Thymus (tissue), 11 donors: ENCODE measurements around the gene VWA5B2. TPM values are rescaled to one million over a fixed set of nuclear protein-coding genes. Genes with fewer than 3 reads are reported as not detected.

Experiments used
- DNase-seq, 9 donors: peaks; one replicate each; pipeline ENCODE4 v3.0.0-alpha.2; 2013; ENCODE audit warnings: low spot score in 9 of 9, low read depth in 6 of 9, missing footprints in 1 of 9
- H3K27ac ChIP-seq, 2 donors: one replicate each; pipeline ENCODE4 v1.5.1; 2013; ENCODE audit warnings: control low read depth in 1 of 2, low read depth in 1 of 2, low read length in 1 of 2, mild to moderate bottlenecking in 1 of 2, moderate library complexity in 1 of 2
- H3K27me3 ChIP-seq, 2 donors: one replicate each; pipeline ENCODE4 v1.5.1; 2013; ENCODE audit warnings: low read length in 1 of 2; ENCODE audit not compliant: control insufficient read depth in 2 of 2, insufficient read depth in 1 of 2
- H3K36me3 ChIP-seq, 2 donors: one replicate each; pipeline ENCODE4 v1.5.1; 2013; ENCODE audit warnings: low read length in 1 of 2, mild to moderate bottlenecking in 1 of 2, moderate library complexity in 1 of 2; ENCODE audit not compliant: control insufficient read depth in 2 of 2, insufficient read depth in 2 of 2
- H3K4me1 ChIP-seq, 2 donors: one replicate each; pipeline ENCODE4 v1.5.1; 2013; ENCODE audit warnings: low read length in 2 of 2; ENCODE audit not compliant: control insufficient read depth in 2 of 2, insufficient read depth in 2 of 2
- H3K4me3 ChIP-seq, 2 donors: one replicate each; pipeline ENCODE4 v1.5.1; 2013; ENCODE audit warnings: low read length in 2 of 2, control low read depth in 1 of 2, mild to moderate bottlenecking in 1 of 2
- H3K9me3 ChIP-seq, 2 donors: one replicate each; pipeline ENCODE4 v1.5.1; 2013; ENCODE audit warnings: low read length in 1 of 2, mild to moderate bottlenecking in 1 of 2; ENCODE audit not compliant: control insufficient read depth in 2 of 2, insufficient read depth in 1 of 2
- WGBS: extraction: QIAGEN DNeasy Blood & Tissue Kit; methylation state at CpG from one replicate; pipeline ENCODE4 v1.1.7; 2013; 5-methylcytosine and 5-hydroxymethylcytosine counted together
- polyA plus RNA-seq: library from polyadenylated mRNA; stranded (reverse); fragments of 200-250 nt; gene quantifications from one replicate; pipeline ENCODE4 v1.2.3, GENCODE V29; 2013
- total RNA-seq: library from RNA; stranded (reverse); fragments of 120-200 nt; gene quantifications from one replicate; pipeline ENCODE4 v1.2.4, GENCODE V29; 2013
- donor health status: healthy.

VWA5B2 gene
- total and polyA plus RNA-seq, 2 donors = 0.05 to 0.23 TPM

GRCh38 chr3:184188080-184188479 is 41.3 kb upstream of the VWA5B2 start:
- H3K4me1 ChIP-seq = peaks cover 10 to 15% of the 10 kb centered on the region in 2 donors
- no peak for DNase-seq
- 97% methylated on average over 17 of the region's 17 CpGs for WGBS

GRCh38 chr3:184189421-184189820 is 40.0 kb upstream of the VWA5B2 start:
- WGBS = 99% methylated on average over 13 of the region's 13 CpGs
- no peak for DNase-seq
- H3K9me3 ChIP-seq = peaks cover 0 to 3% of the 10 kb centered on the region in 2 donors
- peaks cover 10 to 15% of the 10 kb centered on the region in 2 donors for H3K4me1 ChIP-seq
- peaks cover 54 to 55% of the 10 kb centered on the region in 2 donors for H3K36me3 ChIP-seq
- no peak overlapping the region for H3K27ac ChIP-seq
- H3K27me3 ChIP-seq = no peaks in the 10 kb centered on the region
- H3K4me3 ChIP-seq = no peak overlapping the region

More at GRCh38 chr3:184188080-184188479, 41.3 kb upstream of the VWA5B2 start:
- no peaks in the 10 kb centered on the region for H3K27me3 ChIP-seq
- H3K36me3 ChIP-seq = peaks cover 50 to 53% of the 10 kb centered on the region in 2 donors
- H3K9me3 ChIP-seq = peaks cover 0 to 3% of the 10 kb centered on the region in 2 donors
- no peak overlapping the region for H3K4me3 ChIP-seq
- no peak overlapping the region for H3K27ac ChIP-seq

- DNase-seq = no peak
- no peak overlapping the region for H3K4me3 ChIP-seq
- peaks cover 65 to 69% of the 10 kb centered on the region in 2 donors for H3K36me3 ChIP-seq
- H3K9me3 ChIP-seq = no peaks in the 10 kb centered on the region
- 98% methylated on average over 10 of the region's 10 CpGs for whole genome bisulfite sequencing
- H3K4me1 ChIP-seq = no peaks in the 10 kb centered on the region
- no peak overlapping the region for H3K27ac ChIP-seq
- H3K27me3 ChIP-seq = no peaks in the 10 kb centered on the region
Observed at GRCh38 chr3:184192889-184193288, 36.5 kb upstream of the VWA5B2 start.

GRCh38 chr3:184193991-184194539 is 35.3 kb upstream of the VWA5B2 start:
- WGBS = 97% methylated on average over 9 of the region's 9 CpGs
- DNase-seq = no peak
- Histone ChIP-seq H3K9me3 (no peaks in the 10 kb centered on the region), H3K27me3 (no peaks in the 10 kb centered on the region), H3K27ac (no peak overlapping the region), H3K36me3 (peaks cover 54 to 60% of the 10 kb centered on the region in 2 donors), H3K4me1 (no peaks in the 10 kb centered on the region), H3K4me3 (no peak overlapping the region)

GRCh38 chr3:184196536-184196935 is 32.8 kb upstream of the VWA5B2 start:
- Histone ChIP-seq H3K4me3 (no peak overlapping the region), H3K27me3 (no peaks in the 10 kb centered on the region), H3K36me3 (peaks cover 36 to 37% of the 10 kb centered on the region in 2 donors), H3K9me3 (no peaks in the 10 kb centered on the region), H3K27ac (no peak overlapping the region), H3K4me1 (no peaks in the 10 kb centered on the region)
- 97% methylated on average over 6 of the region's 6 CpGs for WGBS
- no peak for DNase-seq

GRCh38 chr3:184198509-184198908 is 30.9 kb upstream of the VWA5B2 start:
- Histone ChIP-seq H3K27ac (no peak overlapping the region), H3K4me3 (no peak overlapping the region)
- WGBS = 95% methylated on average over 9 of the region's 9 CpGs

GRCh38 chr3:184200825-184201224 is 28.6 kb upstream of the VWA5B2 start:
- no peak overlapping the region for H3K27ac ChIP-seq
- H3K4me1 ChIP-seq = no peaks in the 10 kb centered on the region
- H3K27me3 ChIP-seq = peaks cover 0 to 3% of the 10 kb centered on the region in 2 donors
- peaks cover 3 to 5% of the 10 kb centered on the region in 2 donors for H3K36me3 ChIP-seq
- H3K4me3 ChIP-seq = no peak overlapping the region
- no peak for DNase-seq
- H3K9me3 ChIP-seq = no peaks in the 10 kb centered on the region

More at GRCh38 chr3:184198509-184198908, 30.9 kb upstream of the VWA5B2 start:
- no peaks in the 10 kb centered on the region for H3K9me3 ChIP-seq
- no peak for DNase-seq
- peaks cover 0 to 2% of the 10 kb centered on the region in 2 donors for H3K27me3 ChIP-seq
- peaks cover 22 to 23% of the 10 kb centered on the region in 2 donors for H3K36me3 ChIP-seq
- H3K4me1 ChIP-seq = no peaks in the 10 kb centered on the region

GRCh38 chr3:184203526-184203925 is 25.9 kb upstream of the VWA5B2 start:
- Histone ChIP-seq H3K27me3 (peaks cover 0 to 12% of the 10 kb centered on the region in 2 donors), H3K9me3 (no peaks in the 10 kb centered on the region), H3K27ac (no peak overlapping the region), H3K4me3 (no peak overlapping the region), H3K4me1 (no peaks in the 10 kb centered on the region), H3K36me3 (no peaks in the 10 kb centered on the region)
- 91% methylated on average over 8 of the region's 8 CpGs for WGBS
- DNase-seq = no peak

GRCh38 chr3:184209146-184209923 is 20.1 kb upstream of the VWA5B2 start:
- 85% methylated on average over 11 of the region's 11 CpGs for WGBS
- Histone ChIP-seq H3K9me3 (no peaks in the 10 kb centered on the region), H3K4me1 (no peaks in the 10 kb centered on the region), H3K27ac (no peak overlapping the region), H3K27me3 (peaks cover 0 to 13% of the 10 kb centered on the region in 2 donors), H3K36me3 (no peaks in the 10 kb centered on the region), H3K4me3 (no peak overlapping the region)
- no peak for DNase-seq
